ENCODE data around the gene POU3F1.

The POU3F1 gene

GRCh38 chr1:38003261-38004250, 43.0 kb downstream of the POU3F1 start:
- no peak for DNase-seq

- no peak for DNase-seq
These were observed 45.8 kb downstream of the POU3F1 start for GRCh38 chr1:38000529-38001455.

GRCh38 chr1:38000233-38000528, 46.4 kb downstream of the POU3F1 start:
- no peak for DNase-seq

- no peak for DNase-seq
These were observed 47.0 kb downstream of the POU3F1 start for GRCh38 chr1:37999430-38000232.

- DNase-seq: no peak
These were observed 47.6 kb downstream of the POU3F1 start for GRCh38 chr1:37998913-37999429.

GRCh38 chr1:37998089-37998808, 48.3 kb downstream of the POU3F1 start:
- DNase-seq: no peak

- DNase-seq: no peak
These were observed 49.1 kb downstream of the POU3F1 start for GRCh38 chr1:37997256-37998088.

GRCh38 chr1:37995751-37996345, 50.7 kb downstream of the POU3F1 start:
- DNase-seq: no peak

GRCh38 chr1:37994886-37995566, 51.6 kb downstream of the POU3F1 start:
- DNase-seq: no peak
